ENCODE measurements around the gene FAM171A1.
"Not testable (repeated sequence)": the region's sequence is repeated elsewhere in the genome, so short reads cannot be mapped to it uniquely, and the experiment has no call there.

Gene FAM171A1

DNA sequence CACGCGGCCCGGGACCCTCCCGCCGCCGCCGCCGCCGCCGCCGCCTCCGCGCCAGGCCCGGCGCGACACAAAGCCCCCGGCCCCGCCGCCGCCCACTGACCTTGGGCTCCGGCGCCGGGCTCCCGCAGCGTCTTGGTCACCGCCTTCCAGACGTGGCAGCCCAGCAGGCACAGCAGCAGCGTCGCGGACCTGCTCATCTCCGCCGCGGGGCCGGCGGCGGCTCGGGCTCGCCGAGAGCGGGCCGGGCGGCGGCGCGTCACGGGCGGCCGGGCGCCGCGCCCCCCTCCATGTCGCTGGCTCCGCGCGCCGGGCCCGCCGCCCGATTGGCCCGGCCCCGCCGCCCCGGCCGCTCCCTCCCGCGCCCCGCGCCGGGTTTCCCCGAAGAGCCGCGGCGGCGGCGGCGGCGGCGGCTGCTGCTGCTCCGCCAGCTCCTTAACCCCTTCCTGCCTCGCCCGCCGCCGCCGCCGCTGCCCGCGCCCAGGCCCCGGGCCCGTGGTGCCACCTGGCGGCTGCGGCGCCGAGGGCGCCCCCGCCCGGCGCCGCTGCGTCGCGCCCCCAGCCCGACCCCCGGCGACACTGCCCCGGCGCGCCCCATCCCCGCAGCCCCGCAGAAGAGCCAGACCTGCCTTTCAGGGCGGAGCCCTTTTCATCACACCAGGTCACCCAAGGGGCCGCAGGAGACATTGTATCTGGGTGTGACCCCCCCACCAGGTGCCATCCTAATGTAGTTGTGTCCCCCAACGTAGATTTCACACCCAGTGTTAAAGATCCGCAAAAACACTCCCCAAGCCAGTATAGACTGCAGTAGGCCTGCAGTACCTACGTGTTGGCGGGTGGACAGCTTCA is at the start of gene FAM171A1:
Gene FAM171A1 (minus strand): TSS at position 434 of the 846 bp plus-strand sequence. CDS start 237 bp downstream, at position 197.
- peak; percentile 16 for DNase-seq (ENCODE audit: low read depth)

DNA sequence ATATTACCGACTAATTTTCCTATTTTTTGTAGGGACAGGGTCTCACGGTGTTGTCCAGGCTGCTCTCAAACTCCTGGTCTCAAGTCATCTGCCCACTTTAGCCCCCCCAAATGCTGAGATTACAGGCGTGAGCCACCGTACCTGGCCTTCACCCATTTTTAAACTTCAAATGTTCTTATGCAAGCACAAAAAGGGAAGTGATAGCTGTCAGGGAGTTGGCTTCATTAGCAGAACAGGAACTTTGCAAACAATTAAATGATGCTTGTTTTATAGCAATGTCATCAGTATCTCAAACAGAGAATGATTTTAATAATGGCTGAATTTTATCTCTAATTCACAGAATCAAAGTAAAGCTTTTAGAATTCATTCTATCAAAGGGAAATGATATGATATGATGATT is 49.8 kb upstream of the FAM171A1 start:
- DNase-seq (ENCODE audit: low read depth) = no peak

DNA sequence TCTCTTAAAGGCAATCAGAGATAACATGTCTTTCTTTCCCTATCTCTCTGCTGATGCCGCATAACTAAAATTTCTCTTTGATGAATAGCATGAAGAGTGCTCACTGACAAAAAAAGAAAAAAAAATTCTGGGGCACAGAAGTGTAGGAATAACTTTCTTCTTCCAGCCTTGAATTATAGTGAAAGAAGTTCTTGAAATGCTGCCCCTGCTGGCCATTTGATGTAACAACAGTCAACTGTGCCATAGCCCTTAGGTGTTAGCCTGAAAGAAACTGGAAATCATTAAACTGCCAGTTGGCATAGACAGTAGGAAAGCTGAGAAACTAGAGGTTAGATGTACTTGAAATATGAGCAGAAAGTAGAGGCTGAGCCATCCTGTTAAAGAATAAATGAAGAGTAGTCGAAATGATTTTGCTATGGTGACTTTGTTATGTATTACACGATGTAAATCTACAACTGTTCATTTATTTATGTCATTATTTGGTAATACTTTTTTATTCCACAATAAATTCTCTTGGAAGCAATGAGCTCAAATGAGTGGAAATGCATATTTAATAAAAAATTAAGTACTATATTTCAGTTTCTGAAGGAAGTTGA is 48.3 kb upstream of the FAM171A1 start:
- DNase-seq (ENCODE audit: low read depth) = no peak

DNA sequence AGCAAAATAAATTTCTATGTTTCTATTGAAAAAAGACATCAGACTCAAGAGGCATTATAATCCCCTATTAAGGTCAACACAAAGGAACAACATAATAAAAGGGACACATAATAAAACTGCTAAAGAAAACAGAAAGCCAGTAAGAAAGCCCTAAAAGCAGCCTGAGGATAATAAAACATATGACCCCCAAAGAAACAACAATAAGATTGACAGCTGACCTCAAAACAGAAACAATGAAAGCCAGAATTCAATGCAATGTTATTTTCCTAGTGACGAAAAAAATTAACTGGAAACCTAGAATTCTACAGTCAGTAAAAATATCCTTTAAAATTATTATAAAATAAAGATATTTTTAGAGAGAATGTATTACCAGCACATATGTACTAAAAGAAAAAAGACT is 44.9 kb upstream of the FAM171A1 start:
- no peak for DNase-seq (ENCODE audit: low read depth)

DNA sequence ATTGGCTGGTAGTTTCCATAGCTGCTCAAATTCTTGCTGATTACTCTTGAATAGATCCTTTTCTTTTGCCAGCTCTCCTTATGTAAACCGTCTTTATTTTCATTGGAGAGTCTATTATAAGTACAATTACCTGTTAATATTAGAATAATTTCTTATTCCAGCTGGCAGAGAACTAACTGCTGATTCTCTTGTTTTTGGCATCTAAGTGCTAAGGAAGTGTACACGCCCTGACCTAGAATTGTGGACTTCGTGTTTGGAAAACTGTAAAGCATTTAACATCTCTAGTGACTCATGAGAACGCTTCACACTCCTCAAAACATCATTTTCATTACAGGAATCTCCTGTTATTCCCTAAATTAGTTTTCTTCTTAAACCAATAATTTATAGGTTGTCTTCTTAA is 39.9 kb upstream of the FAM171A1 start:
- DNase-seq (ENCODE audit: low read depth) = no peak

DNA sequence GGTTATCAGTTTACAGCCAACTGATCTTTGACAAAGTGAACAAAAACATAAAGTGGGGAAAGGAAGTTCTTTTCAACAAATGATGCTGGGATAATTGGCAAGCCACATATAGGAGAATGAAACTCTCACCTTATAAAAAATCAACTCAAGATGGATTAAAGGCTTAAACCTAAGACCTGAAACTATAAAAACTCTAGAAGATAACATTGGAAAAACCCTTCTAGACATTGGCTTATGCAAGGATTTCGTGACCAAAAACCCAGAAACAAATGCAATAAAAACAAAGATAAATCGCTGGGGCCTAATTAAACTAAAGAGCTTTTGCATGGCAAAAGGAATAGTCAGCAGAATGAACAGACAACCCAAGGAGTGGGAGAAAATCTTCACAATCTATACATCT is 38.3 kb upstream of the FAM171A1 start:
- DNase-seq (ENCODE audit: low read depth) = not testable (repeated sequence)

DNA sequence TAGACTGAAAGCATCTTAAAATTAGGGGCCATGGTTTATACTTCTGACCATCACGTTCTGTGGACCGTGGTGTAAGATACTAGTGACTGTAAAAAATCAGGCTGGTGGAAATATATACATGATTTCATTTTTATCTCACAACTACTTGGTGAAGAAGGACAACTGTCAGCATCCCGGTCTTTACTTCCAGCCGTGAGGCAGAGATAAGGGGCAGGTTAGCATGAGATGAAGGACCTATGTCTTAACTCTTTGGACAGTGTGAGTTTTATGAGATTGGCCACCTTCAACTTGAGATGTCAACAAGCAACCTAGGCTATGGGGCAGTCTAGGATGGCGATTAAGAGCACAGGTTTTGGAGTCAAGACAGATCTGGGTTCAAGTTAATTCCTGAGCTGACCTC is 37.5 kb upstream of the FAM171A1 start:
- DNase-seq (ENCODE audit: low read depth) = no peak

DNA sequence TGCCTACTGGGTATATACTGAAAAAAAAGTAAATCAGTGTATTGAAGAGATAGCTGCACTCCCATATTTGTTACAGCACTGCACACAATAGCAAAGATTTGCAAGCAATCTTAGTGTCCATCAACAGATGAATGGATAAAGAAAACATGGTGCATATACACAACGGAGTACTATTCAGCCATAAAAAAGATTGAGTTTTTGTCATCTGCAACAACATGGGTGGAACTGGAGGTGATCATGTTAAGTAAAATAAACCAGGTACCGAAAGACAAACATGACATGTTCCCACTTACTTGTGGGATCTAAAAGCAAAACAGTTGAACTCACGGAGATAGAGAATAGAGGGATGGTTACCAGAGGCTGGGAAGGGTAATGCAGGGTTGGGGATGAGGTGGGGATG is 34.2 kb upstream of the FAM171A1 start:
- no peak for DNase-seq (ENCODE audit: low read depth)

DNA sequence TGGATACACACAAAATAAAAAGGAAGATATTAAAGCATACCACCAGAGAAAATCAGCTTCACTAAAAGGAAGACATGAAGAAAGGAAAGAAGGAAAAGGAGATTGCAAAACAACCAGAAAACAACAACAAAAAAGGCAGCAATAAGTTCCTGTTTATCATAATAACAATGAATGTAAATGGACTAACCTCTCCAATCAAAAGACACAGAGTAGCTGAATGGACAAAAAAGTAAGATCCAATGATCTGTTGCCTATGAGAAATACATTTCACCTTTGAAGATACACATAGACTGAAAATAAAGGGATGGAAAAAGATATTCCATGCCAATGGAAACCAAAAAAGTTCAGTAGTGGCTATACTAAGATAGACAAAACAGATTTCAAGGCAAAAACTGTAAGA is 30.3 kb upstream of the FAM171A1 start:
- no peak for DNase-seq (ENCODE audit: low read depth)

DNA sequence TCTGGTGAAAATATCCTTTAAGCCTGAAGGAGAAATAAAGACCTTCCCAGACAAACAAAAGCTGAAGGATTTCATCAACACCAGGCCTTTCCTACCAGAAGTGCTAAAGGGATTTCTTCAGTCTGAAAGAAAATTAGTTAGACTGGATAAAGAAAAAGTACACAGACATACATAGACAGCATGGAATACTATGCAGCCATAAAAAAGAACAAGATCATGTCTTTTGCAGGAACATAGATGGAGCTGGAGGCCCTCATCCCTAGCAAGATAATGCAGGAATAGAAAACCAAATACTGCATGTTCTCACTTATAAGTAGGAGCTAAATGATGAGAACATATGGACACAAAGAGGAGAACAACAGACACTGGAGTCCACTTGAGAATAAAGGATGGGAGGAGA is 29.4 kb upstream of the FAM171A1 start:
- DNase-seq (ENCODE audit: low read depth) = not testable (repeated sequence)

DNA sequence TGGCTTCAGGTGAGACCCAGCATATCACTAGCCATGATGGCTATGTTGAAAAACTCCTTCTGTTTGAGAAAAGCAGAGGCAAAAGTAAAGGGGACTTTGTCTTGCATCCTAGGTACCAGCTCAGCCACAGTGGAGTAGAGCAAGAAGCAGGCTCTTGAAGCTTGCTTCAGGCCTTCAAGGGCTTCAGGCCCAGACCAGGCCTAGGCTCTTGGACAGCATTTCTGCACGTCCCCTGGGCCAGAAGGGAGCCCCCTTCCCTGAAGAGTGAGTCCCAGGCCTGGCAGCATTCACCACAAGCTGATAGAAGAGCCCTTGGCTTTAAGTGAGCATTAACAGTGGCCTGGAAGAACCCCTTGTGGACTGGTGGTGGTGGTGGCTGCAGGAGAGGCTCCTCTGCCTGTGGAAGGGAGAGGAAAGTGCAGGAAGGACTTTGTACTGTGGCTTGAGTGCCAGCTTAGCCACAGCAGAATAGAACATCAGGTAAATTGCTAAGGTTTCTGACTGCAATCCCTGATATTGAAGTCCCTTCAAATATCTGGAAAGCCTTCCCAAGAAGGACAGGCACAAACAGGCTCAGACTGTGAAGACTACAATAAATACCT is 28.1 kb upstream of the FAM171A1 start:
- no peak for DNase-seq (ENCODE audit: low read depth)

DNA sequence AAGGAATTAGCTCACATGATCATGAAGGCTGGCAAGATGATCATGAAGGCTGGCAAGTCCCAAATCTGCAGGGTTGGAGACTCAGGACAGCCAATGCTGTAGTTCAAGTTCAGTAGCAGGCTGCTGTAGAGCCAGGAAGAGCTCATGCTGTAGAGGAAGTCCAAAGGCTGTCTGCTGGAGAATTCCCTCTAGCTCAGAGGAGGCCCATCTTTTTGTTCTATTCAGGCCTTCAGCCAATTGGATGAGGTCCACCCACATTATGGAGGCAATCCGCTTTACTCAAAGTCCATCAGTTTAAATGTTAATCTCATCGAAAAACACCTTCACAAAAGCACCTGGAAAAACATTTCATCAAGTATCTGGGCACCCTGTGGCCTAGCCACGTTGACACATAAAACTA is 24.8 kb upstream of the FAM171A1 start:
- DNase-seq (ENCODE audit: low read depth) = no peak

DNA sequence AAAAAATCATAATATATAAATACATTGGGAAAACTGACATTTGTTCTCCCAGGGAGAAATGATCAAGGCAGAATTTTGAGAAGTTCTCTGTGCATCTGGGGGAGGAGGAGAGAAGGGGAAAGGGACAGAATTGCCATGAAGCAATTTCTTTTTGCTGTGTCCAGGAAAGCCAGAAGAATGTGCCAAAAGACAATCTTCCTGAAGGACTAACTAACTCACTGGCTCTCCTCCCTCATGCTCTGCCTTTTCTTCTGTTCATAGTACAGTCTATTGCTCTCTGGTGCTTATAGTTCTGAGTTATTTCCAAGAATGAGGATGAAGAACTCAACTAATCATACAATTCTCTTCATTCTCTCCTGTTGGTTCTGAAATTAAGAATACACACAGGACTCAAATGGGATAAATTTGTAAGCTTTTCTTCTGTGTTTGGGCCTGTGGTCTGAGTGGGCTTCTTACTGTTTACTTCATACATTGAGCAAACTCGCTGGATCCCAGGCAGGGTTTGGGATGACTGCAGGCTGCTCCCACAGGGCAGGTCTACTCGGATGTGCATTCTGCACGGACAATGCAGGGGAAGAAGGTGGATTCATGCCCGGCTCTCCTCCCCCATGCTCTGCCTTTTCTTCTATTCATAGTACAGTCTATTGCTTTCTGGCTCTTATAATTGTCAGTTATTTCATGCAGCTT is 22.2 kb upstream of the FAM171A1 start:
- no peak for DNase-seq (ENCODE audit: low read depth)

DNA sequence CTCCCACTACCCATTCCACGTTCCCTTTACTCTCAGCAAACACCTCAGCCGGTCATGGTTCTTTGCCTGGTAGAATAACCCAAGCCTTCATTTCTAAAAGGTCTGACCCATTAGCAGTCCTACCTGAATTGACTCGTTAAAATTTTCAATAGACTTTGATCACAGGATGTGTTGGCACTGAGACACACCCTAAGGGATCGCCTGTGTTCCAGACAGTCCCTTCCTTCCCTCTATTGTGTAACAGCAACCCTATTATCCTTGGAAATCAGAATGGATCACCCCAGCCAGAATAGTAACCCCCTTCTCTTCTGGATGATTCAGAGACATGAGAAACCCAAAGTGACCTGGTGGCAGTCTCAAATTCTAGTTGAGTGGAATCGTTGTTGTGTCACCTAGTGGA is 20.4 kb upstream of the FAM171A1 start:
- DNase-seq (ENCODE audit: low read depth) = no peak

DNA sequence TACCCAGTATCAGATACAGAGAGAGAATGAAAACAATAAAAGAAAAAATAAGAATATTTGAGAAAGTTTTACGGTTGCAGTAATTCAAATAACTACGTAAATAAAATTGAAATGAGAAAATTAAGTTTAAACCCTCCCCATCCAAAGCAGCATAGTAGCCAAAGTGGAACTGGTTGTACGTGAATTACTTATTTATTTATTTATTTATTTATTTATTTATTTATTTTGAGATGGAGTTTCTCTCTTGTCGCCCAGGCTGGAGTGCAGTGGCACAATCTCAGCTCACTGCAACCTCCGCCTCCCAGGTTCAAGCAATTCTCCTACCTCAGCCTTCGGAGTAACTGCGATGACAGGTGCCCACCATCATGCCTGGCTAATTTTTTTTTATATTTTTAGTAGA is 17.1 kb upstream of the FAM171A1 start:
- not testable (repeated sequence) for DNase-seq (ENCODE audit: low read depth)

DNA sequence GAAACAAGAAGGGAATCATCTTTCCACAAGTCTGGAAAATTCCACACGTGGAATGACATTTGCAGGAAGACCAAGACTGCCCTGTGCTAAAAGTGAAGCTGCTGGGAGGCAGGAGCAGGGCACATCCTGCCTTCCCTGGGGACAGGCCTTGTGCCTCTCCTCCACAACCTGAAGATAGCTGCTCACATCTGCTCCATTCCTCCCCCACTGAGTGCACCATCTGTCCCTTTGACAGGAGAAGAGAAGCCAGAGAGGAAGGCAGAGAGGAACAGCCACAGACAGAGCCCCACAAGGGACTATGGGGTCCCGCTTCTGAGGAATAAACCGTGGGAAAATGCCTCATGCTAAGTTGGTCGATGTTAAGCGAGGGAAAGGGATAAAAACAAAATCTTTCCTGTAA is 15.9 kb upstream of the FAM171A1 start:
- no peak for DNase-seq (ENCODE audit: low read depth)

DNA sequence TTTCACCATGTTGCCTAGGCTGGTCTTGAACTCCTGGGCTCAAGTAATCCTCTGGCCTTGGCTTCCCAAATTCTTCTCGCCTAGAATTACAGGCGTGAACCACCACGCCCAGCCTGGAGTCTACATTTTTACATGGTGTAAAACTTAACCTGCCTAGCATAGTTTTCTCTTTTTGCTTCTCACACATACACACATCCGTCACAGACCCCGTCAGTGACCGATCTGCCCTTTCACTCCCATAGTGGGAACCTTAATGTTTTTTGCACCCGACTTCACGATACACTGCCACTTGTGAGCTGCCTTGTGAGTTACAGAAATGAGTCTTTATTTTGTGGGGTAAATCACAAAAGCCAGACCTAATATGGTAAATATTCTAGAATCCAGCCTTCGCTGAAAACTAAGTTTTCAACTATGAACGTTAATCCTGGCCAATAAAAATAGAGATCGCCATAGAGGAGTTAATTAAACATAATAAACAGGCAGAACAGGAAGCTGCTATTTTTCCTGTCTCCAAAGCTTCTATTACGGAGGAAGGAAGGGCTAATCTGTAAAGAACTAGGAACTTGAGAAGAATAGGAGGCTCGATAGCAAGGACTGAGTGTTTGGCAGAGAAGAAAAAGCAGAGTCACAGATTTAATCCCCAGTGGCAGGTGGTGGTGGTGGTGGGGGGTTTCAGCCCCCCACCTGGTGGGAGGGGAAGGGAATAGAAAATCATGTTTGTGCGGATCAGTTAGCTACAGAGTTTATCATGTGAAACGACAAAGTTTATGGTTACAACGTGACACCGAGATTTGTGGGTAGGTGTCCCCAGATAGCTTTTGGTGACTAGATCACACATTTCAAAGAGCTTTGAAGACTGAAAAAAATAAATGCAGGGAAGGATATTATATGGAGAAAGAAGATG is 14.7 kb upstream of the FAM171A1 start:
- DNase-seq (ENCODE audit: low read depth) = no peak

DNA sequence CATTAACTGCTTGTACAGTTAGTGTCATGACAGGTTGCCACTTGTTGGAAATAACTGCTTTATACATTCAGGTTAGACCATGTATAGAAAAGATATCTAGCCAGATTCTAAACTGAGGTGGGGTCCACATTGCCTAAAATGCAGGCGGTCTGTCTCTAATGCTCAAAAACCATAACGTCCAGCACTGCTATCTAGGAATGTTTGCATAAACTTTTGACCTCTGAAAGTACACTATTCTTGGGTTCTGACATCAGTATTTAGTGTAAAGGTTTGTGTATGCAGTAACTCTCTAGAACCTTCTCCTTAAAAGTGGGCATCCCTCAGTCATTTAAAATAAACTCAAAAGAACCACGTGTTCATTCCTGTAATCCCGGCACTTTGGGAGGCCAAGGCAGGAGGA is 10.3 kb upstream of the FAM171A1 start:
- DNase-seq (ENCODE audit: low read depth) = no peak

DNA sequence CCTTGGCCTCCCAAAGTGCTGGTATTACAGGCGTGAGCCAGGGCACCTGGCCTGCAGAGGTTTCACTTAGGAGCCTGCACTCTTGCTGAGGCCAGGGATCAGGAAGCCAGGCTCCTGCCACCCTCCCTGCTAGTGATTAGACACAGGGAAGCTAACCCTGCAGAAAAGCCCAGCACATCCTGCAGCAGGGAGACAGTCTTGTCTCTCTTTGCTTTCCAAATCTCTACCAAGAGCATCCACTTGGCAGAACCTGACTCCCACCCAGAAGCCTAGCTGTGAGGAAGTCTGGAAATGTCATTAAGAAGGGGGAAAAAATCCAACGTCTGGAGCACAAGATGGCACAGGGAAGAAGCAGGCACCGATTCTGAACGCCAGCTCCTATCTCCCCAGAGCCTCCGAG is 8.0 kb upstream of the FAM171A1 start:
- DNase-seq (ENCODE audit: low read depth) = no peak

DNA sequence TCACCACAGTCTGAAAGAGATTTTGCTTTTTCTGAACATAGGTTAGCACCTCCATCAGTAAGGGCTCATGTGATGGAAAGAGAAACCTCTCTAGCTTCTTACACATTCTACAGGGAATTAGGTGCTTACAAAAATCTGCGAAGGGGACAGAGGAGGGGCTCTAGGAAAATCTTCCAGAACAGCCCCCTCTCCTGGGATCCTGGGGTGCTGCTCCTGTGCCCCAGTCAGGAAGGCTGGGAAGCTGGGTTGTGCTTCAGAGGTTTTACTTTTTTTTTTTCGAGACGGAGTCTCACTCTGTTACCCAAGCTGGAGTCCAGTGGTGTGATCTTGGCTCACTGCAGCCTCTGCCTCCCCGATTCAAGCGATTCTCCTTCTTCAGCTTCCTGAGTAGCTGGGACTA is 7.5 kb upstream of the FAM171A1 start:
- DNase-seq (ENCODE audit: low read depth) = no peak

DNA sequence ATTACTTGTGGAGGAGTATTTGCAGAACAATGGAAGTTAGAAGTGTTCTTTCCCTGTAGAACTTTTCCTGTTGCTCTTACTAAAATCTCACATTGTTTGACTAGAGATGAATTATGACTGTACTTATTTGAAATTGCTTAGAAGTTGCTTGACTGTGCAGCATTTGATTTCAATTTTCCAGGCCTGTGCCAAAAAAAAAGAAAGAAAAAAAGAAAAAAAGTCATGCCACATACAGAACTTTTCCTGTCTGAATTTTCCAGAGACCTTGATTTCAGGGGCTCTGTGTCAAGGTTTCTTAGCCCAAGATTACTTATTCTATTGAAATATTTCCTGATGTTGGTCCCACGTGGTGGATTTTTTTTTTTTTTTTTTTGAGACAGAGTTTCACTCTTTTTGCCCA is 3.5 kb upstream of the FAM171A1 start:
- no peak for DNase-seq (ENCODE audit: low read depth)

DNA sequence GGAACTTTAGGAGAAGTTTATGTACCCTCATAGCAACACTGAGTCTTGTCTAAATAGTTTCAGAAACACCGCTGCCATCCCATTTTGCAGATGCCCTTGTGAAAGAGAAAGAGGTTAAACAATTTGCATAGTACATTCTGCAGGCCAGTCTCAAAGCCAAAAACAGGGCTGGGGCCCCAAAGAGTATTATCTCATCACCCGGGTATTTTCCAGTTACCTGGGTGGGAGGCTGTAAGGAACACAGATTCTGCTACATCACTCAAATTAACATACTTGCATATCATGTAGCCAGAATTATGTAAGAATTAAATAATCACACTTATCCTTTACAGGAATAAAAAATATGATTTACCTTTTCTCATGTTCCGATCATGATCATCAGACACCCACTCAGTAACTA is 3.1 kb upstream of the FAM171A1 start:
- DNase-seq (ENCODE audit: low read depth) = no peak
